SK-N-SH treated with all-trans-retinoic acid at 6 μM for 48 hours (cell line): ENCODE results near the gene NAT8L.

Experiments
- ARNTL ChIP-seq: fragments of 450-650 bp; formaldehyde crosslinking; IDR thresholded peaks from 2 replicates; pipeline ENCODE4 v1.5.0; 2020; ENCODE audit warnings: low read depth, mild to moderate bottlenecking, moderate library complexity, borderline replicate concordance
- CREB5 ChIP-seq: fragments of 250-450 bp; sonication (Bioruptor Pico); IDR thresholded peaks from 2 replicates; pipeline ENCODE4 v1.5.1; 2020; ENCODE audit warnings: low read depth, mild to moderate bottlenecking, moderate library complexity
- CSDC2 ChIP-seq: fragments of 250-450 bp; sonication (Bioruptor Pico); IDR thresholded peaks from 2 replicates; pipeline ENCODE4 v1.5.0; 2020; ENCODE audit warnings: mild to moderate bottlenecking, moderate library complexity
- CSRNP3 ChIP-seq: fragments of 250-450 bp; sonication (Bioruptor Pico); IDR thresholded peaks from 2 replicates; pipeline ENCODE4 v1.5.1; 2021; ENCODE audit warnings: mild to moderate bottlenecking, moderate library complexity
- PATZ1 ChIP-seq: fragments of 250-450 bp; sonication (Bioruptor Pico); IDR thresholded peaks from 2 replicates; pipeline ENCODE4 v1.8.0; 2020; ENCODE audit warnings: mild to moderate bottlenecking, moderate library complexity, borderline replicate concordance
- ZC3H10 ChIP-seq: fragments of 250-450 bp; sonication (Bioruptor Pico); IDR thresholded peaks from 2 replicates; pipeline ENCODE4 v1.5.1; 2021; ENCODE audit warnings: mild to moderate bottlenecking, moderate library complexity
- ZNF565 ChIP-seq: fragments of 450-650 bp; formaldehyde crosslinking; conservative IDR thresholded peaks from 2 replicates; pipeline ENCODE4 v1.5.0; 2020; ENCODE audit warnings: low read depth, mild to moderate bottlenecking, moderate library complexity
- ZNF8 ChIP-seq: fragments of 450-650 bp; formaldehyde crosslinking; IDR thresholded peaks from 2 replicates; pipeline ENCODE4 v1.5.0; 2020; ENCODE audit warnings: mild to moderate bottlenecking, moderate library complexity

- no peak for TF ChIP-seq ZNF8 (CRISPR knock-in tag)
- no peak for TF ChIP-seq CSRNP3
- TF ChIP-seq ARNTL (CRISPR knock-in tag): no peak
- TF ChIP-seq ZC3H10 (CRISPR knock-in tag): no peak
- TF ChIP-seq PATZ1: no peak
- TF ChIP-seq ZNF565 (CRISPR knock-in tag): no peak
- no peak for TF ChIP-seq CSDC2 (CRISPR knock-in tag)
- TF ChIP-seq CREB5: no peak
Measured at GRCh38 chr4:2103127-2103842, 44.2 kb downstream of the NAT8L start.
